Measurements from ENCODE around the gene IGF2BP3.

DNA sequence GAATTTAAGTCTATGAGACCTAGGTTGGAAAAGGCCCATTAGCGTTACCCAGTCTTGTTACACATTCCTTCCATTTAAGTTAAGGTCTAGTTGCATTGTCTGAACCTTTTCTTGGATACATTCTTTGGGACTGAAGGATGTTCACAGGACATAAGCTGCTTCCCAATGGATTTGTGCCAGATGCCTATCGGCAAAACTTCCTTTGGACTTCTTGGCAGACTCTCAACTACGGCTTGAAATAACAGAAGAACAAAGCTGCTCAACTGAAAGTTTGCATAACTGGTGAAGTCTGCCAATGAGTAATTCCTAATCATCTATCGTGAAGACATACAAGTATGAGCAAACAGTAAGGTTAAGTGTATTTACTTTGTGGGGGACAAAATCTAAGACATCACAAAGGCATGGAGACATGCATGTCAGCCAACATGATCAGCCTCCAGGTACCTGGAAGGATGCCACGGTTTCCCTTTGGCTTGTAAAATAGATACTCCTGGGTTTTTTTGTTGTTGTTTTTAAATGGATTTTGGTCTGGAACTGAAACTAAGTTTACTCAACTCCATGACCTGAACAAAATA, 135.7 kb downstream of the IGF2BP3 start:
- TF ChIP-seq, protein P1, sequence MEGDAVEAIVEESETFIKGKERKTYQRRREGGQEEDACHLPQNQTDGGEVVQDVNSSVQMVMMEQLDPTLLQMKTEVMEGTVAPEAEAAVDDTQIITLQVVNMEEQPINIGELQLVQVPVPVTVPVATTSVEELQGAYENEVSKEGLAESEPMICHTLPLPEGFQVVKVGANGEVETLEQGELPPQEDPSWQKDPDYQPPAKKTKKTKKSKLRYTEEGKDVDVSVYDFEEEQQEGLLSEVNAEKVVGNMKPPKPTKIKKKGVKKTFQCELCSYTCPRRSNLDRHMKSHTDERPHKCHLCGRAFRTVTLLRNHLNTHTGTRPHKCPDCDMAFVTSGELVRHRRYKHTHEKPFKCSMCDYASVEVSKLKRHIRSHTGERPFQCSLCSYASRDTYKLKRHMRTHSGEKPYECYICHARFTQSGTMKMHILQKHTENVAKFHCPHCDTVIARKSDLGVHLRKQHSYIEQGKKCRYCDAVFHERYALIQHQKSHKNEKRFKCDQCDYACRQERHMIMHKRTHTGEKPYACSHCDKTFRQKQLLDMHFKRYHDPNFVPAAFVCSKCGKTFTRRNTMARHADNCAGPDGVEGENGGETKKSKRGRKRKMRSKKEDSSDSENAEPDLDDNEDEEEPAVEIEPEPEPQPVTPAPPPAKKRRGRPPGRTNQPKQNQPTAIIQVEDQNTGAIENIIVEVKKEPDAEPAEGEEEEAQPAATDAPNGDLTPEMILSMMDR (IDR thresholded peaks at IDR 0.05), result no peak
- TF ChIP-seq POLR2A (IDR thresholded peaks at IDR 0.05), result no peak
